HG03378 (cell line): ENCODE measurements around the gene PRRC2A.

Experiments used
- ATAC-seq: cut with Tn5 transposase; IDR thresholded peaks from one replicate; pipeline ENCODE4 v1.9.1; 2021; ENCODE audit warnings: mild to moderate bottlenecking, moderate library complexity; ENCODE audit not compliant: unreplicated experiment

PRRC2A gene

GRCh38 chr6:31645325-31645724 is 24.8 kb downstream of the PRRC2A start:
- no peak for ATAC-seq

GRCh38 chr6:31651602-31652191 is 31.2 kb downstream of the PRRC2A start:
- ATAC-seq = peak; percentile 37

- ATAC-seq = peak; percentile 50
These were observed 32.6 kb downstream of the PRRC2A start for GRCh38 chr6:31652925-31653724.

- no peak for ATAC-seq
These were observed 34.2 kb downstream of the PRRC2A start for GRCh38 chr6:31654574-31655348.

- ATAC-seq = no peak
These were observed 35.1 kb downstream of the PRRC2A start, which contains the start of gene APOM for GRCh38 chr6:31655349-31656237. Gene APOM, plus strand, starts transcription at chr6:31655894. Its CDS starts 73 bp downstream, at chr6:31655967.

GRCh38 chr6:31657406-31658157 is 37.1 kb downstream of the PRRC2A start:
- ATAC-seq = no peak

- no peak for ATAC-seq
These were observed 37.7 kb downstream of the PRRC2A start for GRCh38 chr6:31658158-31658688.

- no peak for ATAC-seq
These were observed 38.6 kb downstream of the PRRC2A start for GRCh38 chr6:31658983-31659648.

- no peak for ATAC-seq
These were observed 39.3 kb downstream of the PRRC2A start for GRCh38 chr6:31659649-31660380.

GRCh38 chr6:31660381-31661261 is 40.1 kb downstream of the PRRC2A start, which contains the start of gene C6orf47:
Gene C6orf47, minus strand, starts transcription at chr6:31660778. Its CDS starts 831 bp downstream, at chr6:31659947.
- no peak for ATAC-seq

GRCh38 chr6:31661262-31662123 is 41.0 kb downstream of the PRRC2A start:
- ATAC-seq = no peak

GRCh38 chr6:31662124-31662723 is 41.7 kb downstream of the PRRC2A start:
- no peak for ATAC-seq

GRCh38 chr6:31663126-31663960 is 42.8 kb downstream of the PRRC2A start:
- ATAC-seq = no peak

- no peak for ATAC-seq
These were observed 43.7 kb downstream of the PRRC2A start for GRCh38 chr6:31663961-31664789.
